HG03378 (cell line): ENCODE data around the gene IFT81.
A peak's percentile ranks its signal among the peaks of the same experiment; 100 is the strongest.
"Not testable (repeated sequence)": the region's sequence is repeated elsewhere in the genome, so short reads cannot be mapped to it uniquely, and the experiment has no call there.

Experiments
- ATAC-seq: cut with Tn5 transposase; IDR thresholded peaks from one replicate; pipeline ENCODE4 v1.9.1; 2021; ENCODE audit warnings: mild to moderate bottlenecking, moderate library complexity; ENCODE audit not compliant: unreplicated experiment

Gene IFT81, protein sequence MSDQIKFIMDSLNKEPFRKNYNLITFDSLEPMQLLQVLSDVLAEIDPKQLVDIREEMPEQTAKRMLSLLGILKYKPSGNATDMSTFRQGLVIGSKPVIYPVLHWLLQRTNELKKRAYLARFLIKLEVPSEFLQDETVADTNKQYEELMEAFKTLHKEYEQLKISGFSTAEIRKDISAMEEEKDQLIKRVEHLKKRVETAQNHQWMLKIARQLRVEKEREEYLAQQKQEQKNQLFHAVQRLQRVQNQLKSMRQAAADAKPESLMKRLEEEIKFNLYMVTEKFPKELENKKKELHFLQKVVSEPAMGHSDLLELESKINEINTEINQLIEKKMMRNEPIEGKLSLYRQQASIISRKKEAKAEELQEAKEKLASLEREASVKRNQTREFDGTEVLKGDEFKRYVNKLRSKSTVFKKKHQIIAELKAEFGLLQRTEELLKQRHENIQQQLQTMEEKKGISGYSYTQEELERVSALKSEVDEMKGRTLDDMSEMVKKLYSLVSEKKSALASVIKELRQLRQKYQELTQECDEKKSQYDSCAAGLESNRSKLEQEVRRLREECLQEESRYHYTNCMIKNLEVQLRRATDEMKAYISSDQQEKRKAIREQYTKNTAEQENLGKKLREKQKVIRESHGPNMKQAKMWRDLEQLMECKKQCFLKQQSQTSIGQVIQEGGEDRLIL

GRCh38 chr12:110124269-110124995 lies at the start of gene IFT81:
Gene IFT81 (plus strand): TSS chr12:110124357. CDS start chr12:110127381, 3,024 bp downstream.
- peak; percentile 43 for ATAC-seq

DNA sequence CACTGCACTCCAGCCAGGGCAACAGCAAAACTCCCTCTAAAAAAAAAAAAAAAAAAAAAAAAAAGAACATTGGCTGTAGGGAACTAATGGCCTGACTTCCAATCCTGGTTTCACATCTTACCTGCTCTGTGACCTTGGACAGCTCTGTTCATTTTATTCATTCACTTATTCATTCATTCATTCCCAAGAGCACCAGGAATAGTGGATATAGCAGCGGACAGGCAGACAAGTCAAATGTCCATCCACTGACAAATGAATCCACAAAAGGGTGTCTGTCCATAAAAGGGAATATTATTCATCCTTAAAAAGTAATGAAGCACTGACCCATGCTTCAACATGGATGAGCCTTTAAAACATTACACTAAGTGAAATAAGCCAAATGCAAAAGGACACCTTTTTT lies 48.3 kb upstream of the IFT81 start:
- no peak for ATAC-seq

- ATAC-seq, result no peak
These were observed 46.4 kb upstream of the IFT81 start for GRCh38 chr12:110077800-110078199.

- ATAC-seq, result peak; percentile 83
These were observed 44.4 kb upstream of the IFT81 start for GRCh38 chr12:110079477-110080400.

GRCh38 chr12:110080410-110080809 lies 43.7 kb upstream of the IFT81 start:
- ATAC-seq, result no peak

GRCh38 chr12:110084314-110085015 lies 39.7 kb upstream of the IFT81 start:
- ATAC-seq, result no peak

DNA sequence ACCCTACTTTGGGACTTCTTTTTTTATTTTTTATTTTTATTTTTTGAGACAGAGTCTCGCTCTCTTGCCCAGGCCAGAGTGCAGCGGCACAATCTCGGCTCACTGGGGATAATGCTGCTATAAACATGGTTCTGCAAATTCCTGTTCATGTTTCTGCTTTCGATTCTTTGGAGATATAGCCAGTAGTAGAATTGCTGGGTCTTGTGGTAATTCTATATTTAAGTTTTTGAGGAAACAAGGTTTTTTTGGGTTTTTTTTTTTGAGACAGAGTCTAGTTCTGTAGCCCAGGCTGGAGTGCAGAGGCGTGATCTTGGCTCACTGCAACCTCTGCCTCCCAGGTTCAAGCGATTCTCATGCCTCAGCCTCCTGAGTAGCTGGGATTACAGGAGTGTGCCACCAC lies 35.9 kb upstream of the IFT81 start:
- not testable (repeated sequence) for ATAC-seq

- no peak for ATAC-seq
These were observed 35.2 kb upstream of the IFT81 start for GRCh38 chr12:110088936-110089335.

DNA sequence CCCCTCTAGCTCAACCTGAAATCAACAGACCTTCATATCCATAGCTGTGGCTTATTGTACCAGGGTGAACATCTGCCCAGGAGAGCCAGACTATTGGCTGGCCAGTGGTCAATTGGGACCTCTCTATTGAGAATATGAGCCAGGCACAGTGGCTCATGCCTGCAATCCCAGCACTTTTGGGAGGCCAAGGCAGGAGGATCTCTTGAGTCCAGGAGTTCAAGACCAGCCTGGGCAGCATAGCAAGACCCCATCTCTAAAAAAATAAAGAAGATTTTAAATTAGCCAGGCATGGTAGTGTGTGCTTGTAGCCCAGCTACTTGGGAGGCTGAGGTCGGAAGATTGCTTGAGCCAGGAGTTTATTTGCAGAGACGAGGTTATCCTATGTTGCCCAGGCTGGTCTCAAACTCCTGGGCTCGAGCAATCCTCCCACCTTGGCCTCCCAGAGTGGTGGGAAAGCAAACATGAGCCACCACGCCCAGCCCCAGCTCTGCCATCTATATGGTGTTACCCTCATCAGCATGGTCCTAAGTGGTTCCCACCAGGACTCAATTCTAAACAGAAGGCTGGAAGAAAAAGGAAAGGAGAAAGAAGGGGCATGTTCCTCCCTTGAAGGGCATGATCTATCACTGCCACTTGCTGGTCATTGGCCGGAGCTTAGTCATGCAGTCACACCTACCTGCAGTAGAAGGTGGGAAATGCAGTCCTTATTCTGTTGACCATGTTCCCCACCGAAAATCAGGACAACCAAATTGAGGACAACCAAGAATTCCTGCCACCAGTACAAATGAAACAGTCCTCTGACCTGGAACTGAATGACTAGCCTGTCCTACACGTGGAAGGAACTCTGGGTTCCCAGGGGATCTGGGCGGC lies 33.7 kb upstream of the IFT81 start:
- no peak for ATAC-seq

DNA sequence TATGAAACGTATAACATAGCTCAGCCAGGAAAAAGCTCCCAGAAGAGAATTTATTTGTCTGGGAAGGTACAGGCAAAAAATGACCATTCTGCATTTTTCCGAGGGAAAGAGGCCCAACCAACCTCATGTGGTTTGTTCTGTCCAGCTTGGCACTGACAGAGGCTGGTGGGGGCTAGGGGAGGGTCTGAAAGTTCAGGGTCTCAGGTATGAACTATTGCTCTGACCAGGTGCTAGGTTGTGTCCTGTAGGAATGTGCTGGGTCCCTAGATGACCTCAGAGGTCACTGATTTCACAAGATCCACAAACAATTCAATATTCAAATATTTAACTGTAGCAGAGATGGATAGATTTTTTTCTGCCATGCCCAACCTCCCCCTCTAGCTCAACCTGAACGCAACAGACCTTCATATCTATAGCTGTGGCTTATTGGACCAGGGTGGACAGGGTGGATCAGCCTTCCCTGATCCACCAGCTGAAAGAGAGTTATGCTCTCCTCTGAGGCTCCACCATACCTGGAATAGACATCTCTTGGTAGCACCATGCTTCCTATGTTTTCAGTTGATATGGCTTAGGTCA lies 32.9 kb upstream of the IFT81 start:
- ATAC-seq, result no peak

DNA sequence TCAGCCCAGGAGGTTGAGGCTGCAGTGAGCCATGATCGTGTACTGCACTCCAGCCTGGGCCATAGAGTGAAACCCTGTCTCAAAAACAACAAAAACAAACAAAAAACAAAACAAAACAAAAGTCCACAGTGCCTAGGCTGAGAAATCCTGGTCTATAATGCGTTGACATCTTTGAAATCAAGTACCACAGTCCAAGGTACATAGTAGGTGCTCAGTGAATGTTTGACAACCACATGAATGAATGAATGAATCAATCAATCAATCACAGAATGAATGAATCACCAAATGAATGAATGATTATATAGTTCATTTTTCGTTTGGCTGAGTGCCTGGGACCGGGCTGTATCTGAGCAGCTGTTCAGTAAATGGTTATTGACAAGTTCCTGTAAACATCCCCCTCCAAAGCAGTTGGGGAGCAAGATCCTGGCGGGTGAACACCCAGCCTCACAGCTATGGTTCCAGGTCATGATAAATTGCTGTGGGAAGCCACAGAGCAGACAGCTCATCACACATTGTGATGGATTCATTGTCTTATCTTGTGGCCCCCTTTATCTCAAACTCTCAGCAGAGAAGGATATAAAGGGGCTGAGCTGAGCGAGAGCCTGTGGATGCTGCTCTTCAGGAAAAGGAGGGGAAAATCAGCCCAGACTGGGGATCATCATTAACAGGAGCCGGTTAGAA lies 30.4 kb upstream of the IFT81 start:
- no peak for ATAC-seq

GRCh38 chr12:110100315-110100970 lies 23.7 kb upstream of the IFT81 start:
- peak; percentile 95 for ATAC-seq

- no peak for ATAC-seq
These were observed 21.9 kb upstream of the IFT81 start for GRCh38 chr12:110102255-110102654.

- ATAC-seq, result no peak
These were observed 19.7 kb upstream of the IFT81 start for GRCh38 chr12:110104188-110105094.

DNA sequence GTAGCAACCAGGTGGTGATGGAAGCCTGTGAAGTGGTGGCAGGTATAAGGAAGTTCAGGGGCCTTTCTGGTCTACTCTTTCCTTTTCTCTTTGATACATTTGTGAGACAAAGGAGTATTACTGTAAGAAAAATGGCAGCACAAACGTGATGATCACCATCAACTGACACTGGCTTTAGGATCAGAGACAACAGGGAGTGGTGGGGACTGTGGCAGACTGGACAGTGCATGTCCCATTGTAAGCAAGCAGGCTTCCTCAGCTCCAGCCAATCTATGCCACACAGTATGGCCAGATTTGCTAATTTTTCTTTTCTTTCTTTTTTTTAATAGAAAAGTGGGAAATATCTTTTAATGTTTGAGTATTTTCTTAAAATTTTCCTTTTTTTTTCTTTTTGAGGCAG lies 19.0 kb upstream of the IFT81 start:
- no peak for ATAC-seq

GRCh38 chr12:110105986-110106385 lies 18.2 kb upstream of the IFT81 start:
- no peak for ATAC-seq
